AG08395 (cell line): Measurements from ENCODE around the gene TMEM253.

Experiments used
- DNase-seq: peaks from one replicate; pipeline ENCODE4 v3.0.0; 2012; ENCODE audit warnings: mixed read lengths, low spot score

Gene TMEM253

DNA sequence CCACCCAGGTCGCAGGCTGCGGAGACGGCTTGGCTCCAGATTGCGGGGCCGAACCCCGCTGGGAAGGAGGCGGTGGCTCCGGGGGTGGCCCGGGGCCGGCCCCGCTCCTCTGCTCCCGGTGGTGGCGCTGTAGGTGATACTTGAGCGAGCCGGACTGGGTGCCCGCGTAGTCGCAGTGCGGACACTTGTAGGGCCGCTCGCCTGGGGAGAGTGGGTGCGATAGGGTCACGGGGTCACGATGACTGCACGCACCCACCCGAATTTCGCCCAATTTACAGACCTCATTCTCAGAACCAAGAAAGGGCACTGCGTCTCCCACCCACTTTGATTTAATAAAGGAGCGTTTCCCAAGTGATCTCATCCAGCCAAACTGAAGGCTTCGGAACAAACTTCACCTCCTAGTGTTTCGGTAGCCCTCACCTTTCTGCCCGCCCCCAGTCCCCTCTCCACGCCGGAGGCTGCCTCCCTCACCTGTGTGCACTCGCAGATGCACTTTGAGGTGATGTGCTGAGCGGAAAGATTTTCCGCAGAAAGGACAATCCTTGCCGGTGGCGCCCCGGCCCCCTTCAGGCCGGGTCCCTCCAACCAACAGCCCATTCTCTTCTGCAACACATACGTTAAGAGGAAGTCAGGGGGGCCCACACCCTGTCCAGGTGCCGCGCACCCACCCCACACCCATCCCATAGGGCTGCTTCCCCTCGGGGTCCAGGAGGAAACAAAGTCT, 9.8 kb upstream of the TMEM253 start:
- no peak for DNase-seq

DNA sequence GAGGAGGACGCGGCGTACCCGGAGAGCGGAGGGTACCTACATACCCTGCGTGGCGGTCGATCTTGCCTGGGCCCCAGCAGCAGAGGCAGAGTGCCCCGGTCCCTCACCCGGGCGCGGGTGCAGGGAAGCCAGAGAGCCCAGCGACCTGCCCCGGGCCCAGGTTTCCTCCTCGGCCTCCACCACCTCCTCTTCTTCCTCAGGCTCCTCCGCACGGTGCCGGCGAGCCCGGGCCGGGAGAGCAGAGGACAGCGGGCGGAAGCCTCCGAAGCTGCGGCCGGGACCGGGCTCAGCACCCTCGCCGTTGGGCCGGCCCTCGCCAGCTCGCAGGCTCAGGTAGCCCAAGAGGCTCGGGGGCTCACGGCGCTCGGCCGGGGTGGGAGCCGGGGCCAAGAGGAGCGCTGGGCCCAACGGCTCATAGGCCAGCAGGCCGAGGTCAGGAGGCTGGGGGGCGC, 9.0 kb upstream of the TMEM253 start:
- no peak for DNase-seq

DNA sequence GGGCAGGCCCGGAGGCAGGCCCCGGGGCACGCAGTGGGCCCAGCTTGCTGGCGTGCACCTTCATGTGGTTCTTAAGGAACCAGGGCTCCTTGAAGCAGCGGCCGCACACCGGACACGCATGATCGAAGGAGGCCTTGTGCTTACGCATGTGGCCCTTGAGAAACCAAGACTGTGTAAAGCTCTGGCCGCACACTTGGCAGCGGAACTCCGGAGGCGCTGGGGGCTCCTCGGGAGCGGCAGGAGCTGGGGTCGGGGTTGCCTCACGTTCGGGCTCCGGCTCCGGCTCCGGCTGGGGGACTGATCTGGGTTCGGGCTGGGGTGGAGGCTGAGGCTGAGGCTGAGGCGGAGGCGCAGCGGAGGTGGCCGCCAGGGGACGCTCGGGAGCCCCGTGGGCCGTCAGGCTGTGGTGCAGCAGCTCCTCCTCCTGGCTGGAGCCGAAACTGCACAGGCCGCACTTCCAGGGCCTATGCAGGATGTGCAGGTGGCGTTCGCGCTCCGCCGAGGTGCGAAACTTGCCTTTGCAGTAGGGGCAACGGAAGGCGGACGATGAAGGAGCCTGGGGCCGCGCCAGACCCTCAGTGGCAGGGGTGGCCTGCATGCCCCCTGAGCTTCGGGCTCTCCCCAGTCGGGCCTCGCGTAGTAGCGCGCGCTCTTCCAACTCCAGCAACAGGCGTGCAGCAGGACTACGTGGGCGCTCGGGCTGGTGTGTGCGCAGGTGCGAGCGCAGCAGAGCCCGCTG, 8.4 kb upstream of the TMEM253 start:
- peak; percentile 85 for DNase-seq

DNA sequence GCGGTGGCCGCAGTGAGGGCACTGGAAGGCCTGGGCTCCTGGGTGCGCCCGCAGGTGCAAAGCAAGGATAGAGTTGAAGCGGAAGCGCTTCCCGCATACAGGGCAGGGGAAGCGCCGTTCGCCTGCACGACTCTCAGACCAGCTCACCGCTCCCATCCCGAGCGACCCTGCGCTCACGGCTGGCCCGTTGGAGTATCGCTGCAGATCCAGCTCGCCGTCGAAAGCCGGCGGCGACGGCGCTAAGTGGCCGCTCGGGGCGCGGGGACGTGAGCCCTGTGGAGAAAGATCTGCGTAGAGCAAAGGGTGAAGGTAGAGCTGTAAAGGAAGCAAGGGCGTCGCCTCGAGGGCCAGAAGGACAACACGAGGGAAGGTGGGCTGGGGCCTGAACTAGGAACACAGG, 7.8 kb upstream of the TMEM253 start:
- DNase-seq = no peak

DNA sequence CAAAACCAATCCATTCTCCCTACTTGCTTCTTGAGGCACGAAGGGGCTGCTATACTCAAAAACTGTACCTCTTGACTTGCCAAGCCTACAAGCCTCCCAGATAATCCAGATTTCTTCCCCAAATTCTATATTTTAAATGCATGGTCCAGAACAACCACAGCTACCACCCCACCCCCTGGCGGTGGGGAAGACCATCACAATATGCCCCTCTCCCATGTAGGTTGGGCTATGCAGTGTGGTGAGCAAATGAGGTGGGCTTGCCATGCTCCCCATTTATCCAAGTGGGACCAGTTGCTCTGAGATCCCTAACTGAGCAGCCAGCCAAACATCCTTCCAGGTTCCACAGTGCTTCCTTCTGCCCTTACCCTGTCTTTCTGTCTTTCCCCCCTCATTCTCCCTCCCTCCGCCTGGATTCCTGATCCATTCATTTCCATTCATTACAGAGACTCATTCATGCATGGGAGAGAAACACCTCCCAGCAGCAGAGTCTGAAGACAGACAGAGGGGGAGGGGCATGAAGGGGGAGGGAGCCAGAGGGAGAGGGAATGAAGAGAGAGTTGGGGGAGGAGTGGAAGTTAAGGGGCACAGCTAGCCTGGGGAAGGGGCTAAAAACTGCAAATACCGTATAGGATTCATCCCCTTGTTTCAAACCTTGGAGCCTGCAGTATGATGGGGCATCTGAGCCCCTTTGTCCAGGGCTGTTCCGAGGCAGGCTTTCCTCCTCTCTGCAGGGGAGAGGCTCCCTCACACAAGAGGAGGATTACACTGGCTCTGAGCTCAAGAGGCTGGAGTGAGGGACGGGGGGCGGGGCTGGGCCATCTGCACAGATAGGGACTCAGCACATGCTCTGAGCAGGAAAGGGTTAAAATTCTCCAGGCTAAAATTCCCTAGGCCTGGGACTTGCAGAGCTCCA, 6.8 kb upstream of the TMEM253 start:
- DNase-seq = no peak

DNA sequence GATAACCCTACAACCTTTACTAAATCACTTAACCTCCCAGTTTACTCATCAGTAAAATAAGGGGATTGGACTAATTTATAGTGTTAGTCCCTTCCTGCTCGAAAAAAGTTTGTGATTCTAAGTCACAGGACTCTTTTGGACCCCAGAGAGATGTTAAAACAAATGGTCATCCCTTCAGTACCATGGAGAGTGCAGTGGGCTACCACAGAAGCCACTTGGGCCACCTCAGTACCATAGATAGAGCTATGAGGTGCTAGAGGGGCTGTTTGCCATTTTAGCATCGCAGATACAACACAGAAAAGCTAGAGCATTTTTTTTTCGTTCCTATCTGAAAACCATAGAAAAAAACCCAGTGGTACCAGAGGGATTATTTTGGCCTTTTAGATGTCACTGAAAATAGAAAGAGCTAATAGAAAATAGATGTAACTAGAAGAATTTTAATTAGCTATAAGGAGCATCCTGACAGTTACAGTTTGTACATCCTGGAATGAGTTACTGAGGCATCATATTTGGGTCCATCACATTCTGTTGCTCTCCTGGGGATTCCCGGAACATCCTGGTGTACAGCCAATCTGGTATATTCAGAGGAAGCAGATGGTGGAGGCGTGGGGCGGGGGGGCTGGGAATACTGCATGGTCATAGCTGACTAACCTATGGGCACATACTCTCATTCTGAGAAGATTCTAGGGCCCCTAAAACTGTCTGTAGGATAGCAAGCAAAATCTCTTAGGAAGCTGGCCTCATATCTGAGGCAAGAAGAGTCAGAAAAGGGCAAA, 5.2 kb upstream of the TMEM253 start:
- peak; percentile 34 for DNase-seq

DNA sequence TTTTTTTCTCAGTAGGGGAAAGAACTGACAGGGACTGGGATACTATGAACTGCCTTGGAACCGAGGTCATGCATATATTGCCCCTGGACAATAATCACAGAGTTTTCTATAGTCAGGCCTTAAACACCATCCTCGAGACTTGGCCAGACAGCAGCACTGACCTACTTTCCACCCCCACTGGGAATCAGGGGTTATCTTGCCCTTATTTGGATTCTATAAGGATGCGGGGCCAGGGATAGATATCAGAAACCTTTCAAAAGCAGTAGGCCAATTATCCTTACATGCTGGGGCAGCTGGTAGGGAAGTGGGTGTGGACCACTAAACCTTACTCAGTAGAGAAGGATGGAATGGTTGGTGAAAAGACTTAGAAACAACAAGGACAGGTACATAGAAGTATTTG, 4.4 kb upstream of the TMEM253 start:
- DNase-seq = no peak

DNA sequence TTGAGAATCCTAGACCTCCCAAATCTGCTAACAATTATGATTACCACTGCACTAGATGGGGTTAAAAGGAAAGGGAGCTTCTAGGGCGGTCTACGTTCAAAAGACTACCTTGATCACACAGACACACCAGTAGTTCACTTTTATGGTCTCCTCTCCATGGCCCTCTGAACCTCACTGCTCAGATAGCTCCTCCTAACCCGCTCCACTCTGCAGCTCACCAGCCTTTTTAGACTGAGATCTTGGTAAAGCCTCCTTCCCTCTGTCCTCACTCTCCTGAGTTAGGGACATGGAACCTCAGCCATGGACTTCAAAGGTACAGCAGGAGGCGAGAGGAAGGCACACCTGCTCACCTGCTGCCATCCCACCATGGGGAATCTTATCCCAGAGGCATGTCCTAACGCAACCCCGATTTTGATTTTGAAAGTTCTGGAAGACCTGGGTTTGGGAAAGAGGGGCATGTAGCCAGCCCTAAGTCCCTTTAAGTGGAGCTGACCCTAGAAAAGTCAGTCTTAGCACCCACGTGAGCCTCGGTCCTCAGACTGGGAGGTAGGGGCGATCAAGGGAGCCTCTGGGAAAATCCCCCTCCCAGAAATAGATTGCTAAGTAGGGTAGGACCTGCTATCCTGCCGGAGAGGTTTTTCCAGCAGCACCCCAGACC, 3.8 kb upstream of the TMEM253 start:
- no peak for DNase-seq

DNA sequence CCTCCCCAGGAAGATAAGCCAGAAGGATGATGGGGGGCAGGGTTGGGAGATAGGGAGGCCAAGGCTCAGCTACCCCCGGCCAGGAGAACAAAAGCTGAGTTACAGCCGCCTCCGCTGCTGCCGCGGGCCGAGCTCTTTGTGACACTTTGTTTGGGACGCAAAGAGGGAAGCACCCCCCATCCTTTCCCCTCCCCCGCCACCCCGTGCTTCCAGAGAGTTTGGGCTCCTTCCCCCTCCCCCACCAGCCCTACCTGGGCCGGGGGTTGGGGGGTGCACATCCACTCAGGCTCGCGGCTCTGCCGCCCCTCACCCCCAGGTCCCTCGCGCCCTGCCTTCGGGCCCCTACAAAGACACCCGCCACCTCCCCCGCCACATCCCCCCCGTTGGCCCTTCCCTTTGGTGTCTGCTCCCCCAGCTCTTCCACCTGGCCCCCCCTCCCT, 3.2 kb upstream of the TMEM253 start:
- no peak for DNase-seq

DNA sequence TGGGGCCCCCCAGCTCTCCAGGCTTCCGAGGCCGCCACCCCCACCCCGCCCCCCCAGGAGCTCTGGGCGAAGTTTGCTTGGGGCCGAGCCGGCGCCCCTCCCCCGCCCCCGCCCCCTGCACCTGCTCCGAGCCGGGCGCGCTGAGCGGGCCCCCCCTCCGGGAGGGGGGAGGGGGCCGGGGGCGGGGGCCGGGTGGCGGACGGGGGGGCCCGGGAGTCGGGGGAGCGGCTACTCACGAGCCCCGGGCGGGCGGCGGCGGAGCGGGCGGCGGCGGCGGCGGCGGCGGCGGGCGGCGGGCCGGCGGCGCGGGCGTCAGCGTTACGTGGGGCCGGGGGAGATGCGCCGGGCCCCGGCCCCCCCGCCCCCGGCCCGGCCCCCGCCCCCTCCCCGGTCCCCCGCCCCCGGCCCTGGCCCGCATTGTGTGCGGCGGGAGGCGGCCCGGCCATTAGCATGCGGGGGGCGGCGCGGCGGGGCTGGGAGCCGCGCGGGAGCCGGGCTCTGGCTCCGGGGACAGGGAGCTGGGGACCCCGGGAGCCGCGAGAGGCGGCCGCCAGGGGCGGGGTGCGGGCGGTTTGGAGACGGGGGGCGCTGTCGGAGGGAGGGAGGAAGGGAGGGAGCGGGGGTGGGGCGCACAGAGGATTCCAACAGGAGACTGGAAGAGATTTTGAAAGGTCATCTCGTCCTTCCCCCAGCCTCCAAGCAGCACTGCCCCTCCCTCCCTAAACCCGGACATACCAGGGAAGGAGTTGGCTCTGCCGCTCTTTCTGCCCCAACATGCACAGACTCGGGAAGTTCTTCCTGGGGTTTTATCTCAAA, 2.6 kb upstream of the TMEM253 start, which contains the start of gene ZNF219:
Gene ZNF219 (minus strand): TSS at position 580 of the 816 bp plus-strand sequence. CDS start 5,064 bp downstream, outside the sequence.
- DNase-seq = peak; percentile 46

DNA sequence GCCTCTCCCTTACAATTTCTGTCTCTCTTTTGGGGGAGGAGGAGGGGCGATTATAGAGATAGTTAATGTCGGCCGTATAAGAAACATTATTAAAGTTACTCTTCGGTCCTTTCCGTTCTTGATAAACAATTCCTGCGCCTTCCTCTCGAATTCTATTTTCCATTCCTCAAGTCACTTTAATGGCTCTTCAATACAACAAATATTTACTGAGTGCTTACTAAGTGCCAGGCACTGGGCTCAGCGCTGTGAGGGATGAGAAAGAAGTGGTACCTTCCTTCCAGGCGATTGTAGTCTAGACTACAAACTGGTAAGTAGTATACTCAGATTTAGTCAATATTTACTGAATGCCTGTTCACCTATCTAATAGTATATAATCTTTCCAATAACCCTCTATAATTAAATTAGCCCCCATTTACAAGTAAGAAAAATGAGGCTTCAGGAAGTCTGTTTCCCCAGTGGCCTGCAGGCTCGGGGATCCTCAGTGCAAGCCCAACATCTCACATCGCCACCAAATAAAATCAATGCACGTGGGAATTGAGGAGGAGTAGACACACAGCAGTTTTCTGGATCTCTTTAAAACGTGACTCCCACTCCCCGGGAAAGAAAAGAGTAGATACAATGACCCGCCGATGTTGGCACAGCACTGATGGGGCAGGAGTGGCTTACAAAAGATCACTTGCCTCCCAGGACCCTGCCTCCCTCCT, 1.8 kb upstream of the TMEM253 start:
- DNase-seq = no peak

DNA sequence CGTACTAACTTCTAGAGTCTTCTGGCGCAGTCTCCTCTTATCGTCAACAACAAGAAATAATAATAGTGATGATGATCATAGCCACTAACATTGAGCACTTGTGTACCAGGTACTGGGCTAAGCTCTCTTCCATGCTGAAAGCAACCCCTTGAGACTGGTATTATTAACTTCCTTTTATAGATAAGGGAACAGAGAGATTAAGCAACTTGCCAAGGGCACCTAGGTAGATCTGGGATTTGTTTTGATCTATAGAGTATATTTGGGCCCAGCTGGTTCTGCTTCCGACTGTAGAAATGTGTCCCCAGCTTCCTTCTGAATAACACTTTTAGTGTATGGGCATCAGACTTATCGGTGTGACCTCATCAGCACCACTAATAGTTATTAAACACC, 1.3 kb upstream of the TMEM253 start:
- no peak for DNase-seq

DNA sequence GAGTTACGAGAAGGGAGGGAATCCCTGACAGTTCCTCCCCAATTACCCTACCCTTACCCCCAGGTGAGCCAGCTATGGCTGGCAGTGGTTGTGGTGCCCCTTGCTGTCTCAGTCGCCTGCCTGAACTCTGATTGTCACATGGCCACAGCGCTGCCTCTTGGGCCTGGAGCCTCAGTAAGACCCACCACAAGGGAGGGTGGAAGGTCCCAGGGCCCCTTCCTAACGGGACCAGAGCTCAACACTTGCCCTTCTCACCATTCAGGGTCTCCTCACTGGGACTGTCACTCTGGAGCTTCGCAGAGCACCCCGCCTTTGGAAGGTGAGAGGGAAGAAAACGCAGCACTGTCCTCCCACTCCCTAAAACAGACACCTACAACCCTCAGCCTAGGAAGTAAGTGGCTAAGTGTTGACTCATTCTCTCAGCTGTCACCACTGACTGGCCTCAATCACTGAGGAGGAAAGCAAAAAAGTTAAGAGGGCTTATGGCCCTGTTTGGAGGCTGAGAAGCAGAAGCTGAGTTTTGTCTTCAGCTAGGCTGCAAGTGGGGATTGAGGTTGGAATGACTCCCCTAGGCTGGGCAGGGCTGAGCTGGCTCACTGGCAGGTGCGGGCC, 1.0 kb downstream of the TMEM253 start:
- DNase-seq = no peak

DNA sequence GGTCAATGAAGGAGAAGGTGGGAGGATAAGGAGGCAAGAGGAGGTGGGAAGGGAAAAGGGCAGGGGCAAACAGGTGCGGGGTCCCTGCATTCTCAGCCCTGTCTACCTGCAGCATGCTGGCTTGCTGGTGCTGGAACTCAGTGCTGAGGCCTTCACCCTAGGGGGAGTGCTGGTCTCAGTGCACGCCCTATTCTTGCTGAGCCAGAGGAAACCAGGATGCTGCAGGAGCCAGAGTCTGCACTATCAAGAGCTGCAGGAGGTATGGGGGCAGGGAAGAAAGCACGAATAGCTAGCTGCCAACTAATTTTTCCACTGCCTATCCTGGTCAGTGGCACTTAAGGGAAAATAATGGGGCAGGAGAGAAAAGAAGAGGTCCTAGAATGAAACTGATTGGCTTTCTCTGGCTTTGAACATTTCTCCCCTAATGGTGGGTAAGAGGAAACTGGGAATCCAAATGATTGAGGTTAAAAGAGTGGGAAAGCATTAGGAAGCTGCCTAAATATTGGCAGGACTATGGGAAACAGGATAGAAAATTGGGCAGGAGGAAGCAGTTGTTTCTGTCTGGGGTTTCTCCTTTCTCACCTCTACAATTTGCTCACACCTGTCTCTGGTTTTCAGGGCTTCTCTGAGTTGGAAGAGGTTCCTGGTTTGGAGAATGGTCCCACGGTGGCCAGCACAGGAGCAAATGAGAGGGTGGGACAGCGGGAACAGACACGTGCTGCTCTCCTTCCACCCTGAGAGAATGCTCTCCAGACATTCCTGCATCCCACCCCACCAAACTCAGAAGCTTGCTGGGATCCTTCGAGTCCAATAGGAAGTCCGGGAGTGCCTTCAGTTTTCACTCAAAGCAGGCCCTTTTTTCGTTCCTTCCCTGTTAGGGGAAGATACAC, 1.9 kb downstream of the TMEM253 start:
- DNase-seq = no peak

DNA sequence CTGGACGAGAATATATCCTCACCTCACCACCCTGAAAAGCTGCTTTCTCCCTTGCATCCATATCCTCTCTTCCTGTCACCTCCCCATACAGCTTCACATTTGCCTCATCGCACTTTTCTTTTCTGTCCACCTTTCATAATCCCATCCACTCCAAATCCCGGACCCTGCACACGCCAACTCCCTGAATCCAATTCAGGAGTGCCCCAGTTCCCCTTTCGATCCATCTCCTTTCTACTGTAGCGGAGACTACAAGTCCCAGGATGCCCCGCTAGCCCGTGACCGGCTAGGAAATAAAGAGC, 2.5 kb downstream of the TMEM253 start:
- DNase-seq = no peak

DNA sequence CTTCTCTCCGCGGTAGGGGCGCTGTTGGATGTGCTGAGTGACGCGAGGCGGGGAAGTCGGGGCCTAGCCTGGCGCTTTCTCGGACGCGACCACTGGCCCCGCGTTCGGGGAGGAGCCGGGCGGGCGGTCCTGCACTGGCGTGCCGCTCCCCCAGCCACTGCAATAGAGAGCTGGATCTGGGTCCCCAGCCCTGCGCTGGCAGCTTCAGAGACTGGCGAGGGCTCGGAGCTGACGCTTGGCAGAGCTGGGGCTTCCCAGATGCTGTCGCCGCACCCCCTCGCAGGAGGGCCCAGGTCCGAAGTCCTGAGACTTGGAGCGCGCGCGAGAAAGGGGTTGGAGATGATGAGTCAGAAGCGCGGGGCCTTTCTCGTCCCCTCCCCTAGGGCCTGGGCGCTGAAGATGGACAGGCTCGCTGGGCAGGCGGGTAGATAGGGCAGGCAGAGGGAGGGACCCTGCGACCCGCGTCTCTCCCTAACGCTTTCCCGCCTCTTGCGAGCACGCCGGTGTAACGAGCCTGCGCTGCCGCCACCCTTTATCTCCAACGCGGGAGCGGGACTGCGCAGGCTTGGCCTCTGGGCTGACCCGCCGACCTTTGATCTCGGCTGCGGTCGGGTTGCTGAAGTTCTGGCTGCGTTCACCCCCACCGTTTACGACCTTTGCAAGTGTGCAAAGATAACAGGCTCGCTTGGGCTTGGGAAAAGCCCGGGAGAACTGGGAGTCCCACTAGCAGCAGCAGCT, 3.0 kb downstream of the TMEM253 start:
- DNase-seq = peak; percentile 96

DNA sequence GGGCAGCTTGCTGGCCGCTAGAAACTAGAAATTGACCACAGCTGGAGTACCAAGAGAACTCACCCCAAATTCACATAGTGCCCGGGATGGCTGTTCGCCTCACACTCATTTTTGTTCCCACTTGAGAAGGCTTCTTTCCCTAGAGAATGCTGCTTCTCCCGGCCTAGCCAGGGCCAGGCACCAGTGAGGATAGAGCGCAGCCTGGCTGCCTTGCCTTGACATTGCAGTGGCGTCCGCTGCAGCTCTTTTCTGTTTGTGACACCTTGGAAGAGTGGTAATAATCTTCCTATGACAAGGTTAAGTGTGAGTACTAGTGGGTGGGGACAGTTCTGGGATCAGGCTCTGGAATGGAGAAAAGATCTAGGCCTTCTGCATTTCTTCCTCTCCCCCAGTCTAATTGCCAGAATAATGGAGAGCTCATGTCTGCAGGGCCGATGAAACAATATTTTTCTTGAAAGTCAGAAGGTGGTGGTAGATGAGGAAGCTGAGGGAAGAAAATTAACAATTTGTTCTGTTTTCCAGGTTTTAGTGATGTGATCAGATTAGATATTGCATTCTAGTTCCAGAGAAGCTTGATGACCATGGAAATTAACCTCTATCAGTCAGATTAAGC, 3.7 kb downstream of the TMEM253 start:
- DNase-seq = peak; percentile 83
